HG03135 (cell line): ENCODE results near the gene GREM2.

Experiments used
- ATAC-seq: cut with Tn5 transposase; IDR thresholded peaks from one replicate; pipeline ENCODE4 v1.9.1; 2021; ENCODE audit warnings: mild to moderate bottlenecking, moderate library complexity; ENCODE audit not compliant: unreplicated experiment

GREM2 gene

DNA sequence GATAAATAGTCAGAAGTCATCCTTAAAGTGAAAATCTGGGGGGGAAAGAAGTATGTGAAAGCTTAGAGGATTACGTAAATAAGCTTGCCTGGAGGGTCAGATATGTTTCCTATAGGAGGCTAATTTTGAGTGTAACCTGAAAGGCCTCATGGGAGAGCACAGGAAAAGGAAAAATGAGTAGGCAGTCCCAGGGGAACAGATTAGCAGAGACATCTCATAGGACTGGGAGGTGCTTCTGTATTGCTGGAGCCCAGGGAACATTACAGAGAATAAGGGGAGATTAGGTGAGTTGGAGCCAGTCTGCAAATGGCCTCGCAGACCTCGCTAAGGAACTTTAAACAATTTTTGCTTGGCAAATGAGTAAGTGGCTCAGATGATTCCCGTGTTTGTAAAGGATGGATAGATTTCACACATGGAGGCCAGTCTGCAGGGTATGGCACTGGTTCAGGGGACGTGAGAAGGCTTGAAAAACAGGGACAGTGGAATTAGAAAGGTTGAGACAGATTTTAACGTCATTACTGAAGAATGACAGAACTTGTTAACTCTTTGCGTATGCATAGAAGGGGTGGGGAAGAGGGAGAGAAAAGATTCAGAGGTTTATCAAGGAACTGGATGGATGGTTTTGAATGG, 149.1 kb downstream of the GREM2 start:
- ATAC-seq, result no peak

- ATAC-seq, result no peak
Observed at GRCh38 chr1:240462277-240462676, 149.7 kb downstream of the GREM2 start.

DNA sequence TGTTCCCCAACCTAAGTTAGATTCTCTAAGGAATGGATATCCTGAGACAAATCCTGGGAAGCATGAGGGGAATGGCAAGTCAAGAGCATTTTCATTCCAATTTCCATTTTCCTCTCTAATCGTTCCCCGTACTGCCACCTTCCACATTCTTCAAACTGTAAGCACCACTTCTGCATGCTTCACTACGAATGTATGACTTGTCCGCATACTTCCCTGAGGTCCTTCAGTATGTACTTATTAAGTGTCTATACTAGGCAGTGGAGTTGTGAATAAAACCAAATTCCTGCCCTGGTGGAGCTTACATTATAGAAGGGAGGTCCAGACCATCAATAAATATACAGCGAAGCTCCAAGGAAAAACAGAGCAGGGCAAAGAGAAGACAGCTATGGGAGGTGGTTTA, 154.8 kb downstream of the GREM2 start:
- ATAC-seq, result no peak

GRCh38 chr1:240455228-240455821, 156.6 kb downstream of the GREM2 start:
- no peak for ATAC-seq

GRCh38 chr1:240445369-240445768, 166.6 kb downstream of the GREM2 start:
- no peak for ATAC-seq

- no peak for ATAC-seq
Observed at GRCh38 chr1:240441669-240442068, 170.3 kb downstream of the GREM2 start.
